ELR (cell line): ENCODE results near the gene NHP2.
"Not testable (repeated sequence)": the region's sequence is repeated elsewhere in the genome, so short reads cannot be mapped to it uniquely, and the experiment has no call there.

Experiments
- DNase-seq: peaks from one replicate; pipeline ENCODE4 v3.0.0-alpha.2; 2015; ENCODE audit warnings: low read depth

NHP2 gene

DNA sequence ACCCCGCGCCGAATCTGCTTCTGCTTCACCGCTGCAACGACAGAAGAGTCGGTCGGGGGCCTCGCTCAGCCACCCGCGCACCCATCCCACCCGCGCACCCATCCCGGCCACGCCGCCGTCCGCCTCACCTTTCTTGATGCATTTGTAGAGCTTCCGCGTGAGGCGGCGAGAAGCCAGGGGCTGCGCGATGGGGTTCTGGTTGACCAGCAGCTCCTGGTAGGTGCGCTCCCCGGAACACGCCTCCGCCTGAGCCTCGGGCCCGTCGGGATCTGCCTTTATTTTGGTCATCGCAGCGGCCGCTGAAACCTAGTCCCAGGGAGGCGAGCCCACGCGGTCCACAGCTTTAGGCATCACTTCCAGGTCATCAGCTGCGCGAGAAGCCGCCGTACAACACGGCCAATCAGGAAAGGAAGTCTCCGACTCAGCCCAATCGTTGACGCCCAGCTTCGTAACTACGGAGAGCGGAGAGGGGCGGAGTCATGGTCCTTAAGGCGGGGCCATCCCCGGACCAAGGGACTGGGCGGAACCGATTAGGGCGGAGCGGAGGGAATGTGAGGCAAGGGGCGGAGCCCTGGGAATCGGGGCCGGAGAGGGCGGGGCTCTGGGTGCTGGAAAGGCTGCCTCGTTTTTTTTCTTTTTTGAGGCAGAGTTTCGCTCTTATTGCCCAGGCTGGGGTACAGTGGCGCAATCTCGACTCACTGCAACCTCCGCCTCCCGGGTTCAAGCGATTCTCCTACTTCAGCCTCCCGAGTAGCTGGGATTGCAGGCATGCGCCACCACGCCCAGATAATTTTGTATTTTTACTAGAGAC, at the start of gene NHP2:
Gene NHP2, minus strand, starts transcription at position 356 of the 811 bp plus-strand sequence. Its CDS starts 68 bp downstream, at position 288.
- peak; percentile 99 for DNase-seq

DNA sequence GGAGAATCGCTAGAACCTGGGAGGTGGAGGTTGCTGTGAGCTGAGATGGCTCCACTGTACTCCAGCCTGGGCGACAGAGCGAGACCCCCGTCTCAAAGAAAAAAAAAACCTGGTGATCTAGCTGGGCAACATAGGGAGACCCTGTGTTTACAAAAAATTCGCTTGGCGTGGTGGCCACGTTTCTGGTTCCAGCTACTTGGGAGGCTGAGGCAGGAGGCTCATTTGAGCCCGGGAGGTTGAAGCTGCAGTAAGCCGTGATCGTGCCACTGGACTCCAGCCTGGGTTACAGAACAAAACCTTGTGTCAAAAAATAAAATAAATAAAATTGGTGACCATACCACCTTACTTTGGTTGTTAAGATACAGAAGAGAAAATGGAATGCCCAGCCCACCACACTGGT, 48.9 kb upstream of the NHP2 start:
- DNase-seq = no peak

DNA sequence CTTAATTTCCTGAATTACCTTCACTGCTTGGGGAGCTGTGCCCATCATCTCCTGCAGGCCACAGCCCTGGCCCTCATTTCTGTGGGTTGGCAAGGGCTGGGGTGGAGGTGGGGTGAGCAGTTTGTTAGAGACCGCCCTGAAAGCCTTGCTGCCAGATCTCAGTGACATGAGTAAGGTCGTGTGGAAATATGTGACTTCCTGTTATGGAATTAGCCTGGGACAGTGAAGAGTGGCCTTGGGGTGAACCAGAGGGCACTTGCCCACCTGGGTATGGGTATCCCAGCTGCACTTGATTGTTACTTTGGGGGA, 48.2 kb upstream of the NHP2 start:
- DNase-seq = peak; percentile 33

DNA sequence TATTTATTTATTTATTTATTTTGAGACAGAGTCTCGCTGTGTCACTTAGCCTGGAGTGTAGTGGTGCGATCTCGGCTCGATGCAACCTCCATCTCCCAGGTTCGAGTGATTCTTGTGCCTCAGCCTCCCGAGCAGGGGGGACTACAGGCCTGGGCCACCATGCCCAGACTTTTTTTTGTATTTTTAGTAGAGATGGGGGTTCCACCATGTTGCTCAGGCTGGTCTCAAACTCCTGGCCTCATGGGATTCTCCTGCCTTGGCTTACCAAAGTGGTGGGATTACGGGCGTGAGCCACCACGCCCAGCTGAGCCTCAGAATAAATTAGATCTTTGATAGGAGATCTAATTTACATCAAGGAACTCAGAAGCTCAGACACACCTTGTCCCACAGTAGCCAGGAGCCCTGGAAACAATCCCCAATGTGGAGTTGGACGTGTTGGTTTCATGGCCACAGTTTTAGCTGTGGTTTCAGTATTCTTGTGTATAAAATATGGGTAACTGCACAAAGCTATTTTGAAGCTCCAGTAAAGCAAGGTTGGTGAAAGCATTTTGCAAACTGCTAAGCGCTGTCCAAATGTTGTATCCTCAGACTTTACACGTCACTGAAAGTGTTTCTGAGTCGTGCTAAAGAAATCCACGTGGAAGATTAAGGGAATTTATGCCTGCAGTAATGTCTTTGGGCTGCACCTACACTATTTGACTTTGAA, 47.7 kb upstream of the NHP2 start:
- peak; percentile 59 for DNase-seq

DNA sequence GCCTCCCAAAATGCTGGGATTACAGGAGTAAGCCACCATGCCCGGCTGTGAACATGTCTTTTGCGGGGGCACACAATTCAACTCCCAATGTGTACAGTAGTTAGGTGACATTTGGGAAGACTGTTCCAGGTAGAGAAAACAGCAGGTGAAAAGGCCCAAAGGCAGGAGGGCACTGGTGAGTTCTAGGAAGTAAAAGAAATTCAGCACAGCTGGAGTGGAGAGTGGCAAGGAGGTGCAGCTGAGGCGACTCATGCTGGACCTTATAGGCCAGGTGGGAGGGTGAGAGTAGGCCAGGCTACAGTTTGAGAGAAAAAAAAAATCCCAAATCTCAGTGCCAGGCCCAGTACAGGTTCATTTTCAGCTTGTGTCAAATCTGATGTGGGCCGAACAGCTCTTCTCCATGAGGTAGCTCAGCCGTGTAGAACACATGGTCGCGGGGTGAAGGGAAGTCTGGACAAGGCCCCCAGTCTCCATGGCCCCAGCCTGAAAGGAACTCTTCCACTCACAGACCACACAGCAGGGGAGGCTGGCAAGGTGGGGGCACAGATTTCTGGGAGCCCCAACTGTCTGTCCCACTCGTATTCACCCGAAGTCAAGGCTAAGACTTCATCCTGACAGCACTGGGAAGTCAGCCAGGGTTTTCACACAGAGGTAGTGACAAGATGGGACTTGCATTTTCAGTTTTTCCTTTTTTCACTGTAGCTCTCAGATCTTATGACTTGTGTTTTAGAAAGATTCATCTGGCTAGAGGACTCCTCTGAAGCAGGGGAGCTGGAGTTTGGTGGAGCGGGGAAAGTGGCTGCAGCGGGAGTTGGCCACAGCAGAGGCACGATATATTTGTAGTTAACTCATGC, 46.1 kb upstream of the NHP2 start:
- DNase-seq = no peak

DNA sequence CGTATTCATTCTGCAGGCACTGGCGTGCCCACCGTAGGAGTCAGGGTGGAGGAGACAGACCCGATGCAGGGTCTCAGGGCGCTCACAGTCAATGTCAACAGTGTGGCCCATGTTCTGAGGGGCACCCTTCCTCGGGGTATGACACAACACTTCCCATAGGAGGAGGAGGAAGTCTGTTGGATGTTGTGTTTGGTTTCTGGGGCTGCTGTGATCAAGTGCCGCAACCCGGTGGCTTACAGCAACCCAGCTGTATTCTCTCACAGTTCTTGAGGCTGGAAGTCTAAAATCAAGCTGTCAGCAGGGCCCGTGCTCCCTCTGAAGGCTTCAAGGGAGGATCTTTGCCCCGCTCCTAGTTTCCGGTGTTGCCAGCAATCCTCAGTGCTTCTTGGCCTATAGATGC, 45.0 kb upstream of the NHP2 start:
- no peak for DNase-seq

DNA sequence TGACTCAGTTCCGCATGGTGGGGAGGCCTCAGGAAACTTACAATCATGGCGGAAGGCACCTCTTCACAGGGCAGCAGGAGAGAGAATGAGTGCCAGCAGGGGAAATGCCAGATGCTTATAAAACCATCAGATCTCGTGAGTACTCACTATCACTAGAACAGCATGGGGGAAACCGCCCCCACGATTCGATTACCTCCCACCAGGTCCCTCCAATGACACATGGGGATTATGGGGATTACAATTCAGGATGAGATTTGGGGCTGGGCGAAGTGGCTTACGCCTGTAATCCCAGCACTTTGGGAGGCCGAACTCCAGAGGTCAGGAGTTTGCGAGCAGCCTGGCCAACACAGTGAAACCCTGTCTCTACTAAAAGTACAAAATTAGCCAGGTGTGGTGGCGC, 44.5 kb upstream of the NHP2 start:
- DNase-seq = not testable (repeated sequence)

DNA sequence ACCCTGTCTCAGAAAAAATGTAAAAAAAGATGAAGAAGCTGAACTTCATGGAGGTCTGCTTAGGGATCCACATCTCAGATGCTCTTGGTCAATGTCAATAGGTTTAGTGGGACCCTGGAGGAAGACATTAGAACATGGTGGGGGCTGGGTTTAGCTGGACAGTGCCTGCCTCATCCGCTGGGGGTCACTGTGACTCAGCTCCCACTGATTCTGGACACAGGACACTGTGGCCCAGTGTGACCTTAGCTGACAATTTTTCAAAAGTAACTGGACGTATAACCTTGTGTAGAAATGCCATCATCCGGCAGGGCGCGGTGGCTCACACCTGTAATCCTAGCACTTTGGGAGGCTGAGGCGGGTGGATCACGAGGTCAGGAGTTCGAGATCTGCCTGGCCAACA, 43.3 kb upstream of the NHP2 start:
- peak; percentile 30 for DNase-seq

DNA sequence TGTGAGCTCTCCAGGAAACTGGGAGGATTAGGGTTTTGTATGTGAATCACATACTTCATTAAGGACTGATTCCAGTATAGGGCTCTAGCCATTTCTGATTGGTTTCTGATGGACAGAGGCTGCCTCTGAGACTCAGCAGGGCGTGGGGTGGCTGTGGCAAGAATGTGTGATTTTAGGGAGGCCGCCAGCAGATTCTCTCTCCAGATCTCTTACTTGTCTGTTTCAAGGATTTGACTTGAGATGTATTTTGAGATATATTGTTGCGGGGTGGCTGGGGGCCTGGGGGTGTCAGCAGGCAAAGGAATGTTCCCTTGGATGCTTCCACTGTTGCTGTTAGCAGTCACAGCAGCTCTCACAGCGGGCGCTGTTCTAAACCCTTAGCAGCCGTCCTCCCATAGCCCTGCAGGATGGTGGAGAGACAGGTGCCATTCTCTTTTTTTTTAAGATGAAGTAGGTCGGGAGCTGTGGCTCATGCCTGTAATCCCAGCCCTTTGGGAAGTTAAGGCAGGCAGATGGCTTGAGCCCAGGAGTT, 42.7 kb upstream of the NHP2 start:
- DNase-seq = no peak

DNA sequence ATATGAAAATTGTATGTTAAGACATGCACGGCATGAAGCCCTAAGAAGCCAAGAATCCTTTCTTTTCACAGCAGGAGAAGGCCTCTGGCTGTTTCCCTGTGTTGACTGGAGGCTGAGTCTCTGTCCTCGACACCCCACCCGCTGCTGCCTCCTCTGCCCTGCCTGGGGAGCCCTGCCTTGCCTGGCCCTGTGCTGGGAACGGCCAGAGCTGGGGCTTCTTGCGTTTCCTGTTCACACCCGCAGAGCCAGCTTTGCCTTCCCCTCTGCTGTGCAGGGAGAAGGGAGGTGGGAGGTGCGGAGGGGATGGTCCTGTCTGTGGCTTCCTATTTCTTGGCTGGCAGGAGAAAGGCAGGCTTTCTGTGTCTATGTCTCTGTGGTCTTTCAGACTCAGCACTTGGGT, 40.3 kb upstream of the NHP2 start:
- no peak for DNase-seq

DNA sequence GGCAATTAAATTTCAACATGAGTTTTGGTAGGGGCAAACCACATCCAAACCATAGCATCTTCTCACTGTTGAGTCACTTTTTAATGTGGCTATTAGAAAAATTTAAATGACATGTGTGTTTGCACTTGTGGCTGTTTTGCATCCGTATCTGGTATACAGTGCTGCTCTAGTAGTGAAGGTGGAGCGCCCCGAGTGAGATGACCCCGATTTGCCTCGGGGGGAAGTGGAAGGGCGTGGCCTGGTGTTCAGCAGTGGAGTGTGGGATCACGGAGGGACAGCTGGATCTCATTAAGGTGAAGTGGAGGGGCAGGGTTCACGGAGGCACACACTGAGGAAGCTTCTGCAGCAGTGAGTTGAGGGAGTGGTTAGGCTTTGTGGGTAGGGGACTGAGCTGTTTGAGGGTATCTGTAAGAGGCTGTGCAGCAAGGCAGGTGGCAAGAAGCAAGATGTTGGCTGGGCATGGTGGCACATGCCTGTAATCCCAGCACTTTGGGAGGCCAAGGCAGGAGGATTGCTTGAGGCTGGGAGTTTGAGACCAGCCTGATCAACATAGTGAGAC, 39.6 kb upstream of the NHP2 start:
- no peak for DNase-seq

DNA sequence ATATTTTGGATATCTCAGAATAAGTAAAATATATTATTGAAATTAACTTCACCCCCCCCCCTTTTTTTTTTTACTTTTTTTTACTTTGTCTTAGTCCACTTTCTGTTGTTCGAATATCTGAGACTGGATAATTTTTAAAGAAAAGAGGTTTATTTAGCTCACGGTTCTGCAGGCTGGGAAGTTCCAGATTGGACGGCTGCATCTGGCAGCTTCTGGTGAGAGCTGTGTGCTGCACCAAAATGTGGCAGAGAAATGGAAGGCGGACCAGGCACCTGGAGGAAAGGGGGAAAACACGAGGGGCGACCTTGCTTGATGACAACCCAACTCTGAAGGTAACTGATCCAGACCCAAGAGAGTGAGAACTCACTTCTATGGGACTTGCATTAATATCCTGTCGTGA, 39.1 kb upstream of the NHP2 start:
- DNase-seq = no peak

DNA sequence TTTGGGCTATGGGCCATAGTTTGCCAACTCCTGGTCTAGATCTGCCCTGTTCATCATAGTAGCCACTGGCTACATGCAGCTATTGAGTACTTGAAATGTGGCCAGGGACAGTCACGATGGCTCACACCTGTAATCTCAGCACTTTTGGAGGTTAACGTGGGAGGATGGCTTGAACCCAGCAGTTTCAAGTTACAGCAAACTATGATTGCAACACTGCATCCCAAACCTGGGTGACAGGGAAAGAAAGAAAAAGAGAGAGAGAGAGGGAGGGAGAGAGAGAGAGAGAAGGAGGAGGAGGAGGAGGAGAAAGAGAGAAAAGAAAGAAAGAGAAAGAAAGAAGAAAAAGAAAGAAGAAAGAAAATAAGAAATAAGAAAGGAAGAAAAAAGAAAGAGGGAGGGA, 38.6 kb upstream of the NHP2 start:
- no peak for DNase-seq

DNA sequence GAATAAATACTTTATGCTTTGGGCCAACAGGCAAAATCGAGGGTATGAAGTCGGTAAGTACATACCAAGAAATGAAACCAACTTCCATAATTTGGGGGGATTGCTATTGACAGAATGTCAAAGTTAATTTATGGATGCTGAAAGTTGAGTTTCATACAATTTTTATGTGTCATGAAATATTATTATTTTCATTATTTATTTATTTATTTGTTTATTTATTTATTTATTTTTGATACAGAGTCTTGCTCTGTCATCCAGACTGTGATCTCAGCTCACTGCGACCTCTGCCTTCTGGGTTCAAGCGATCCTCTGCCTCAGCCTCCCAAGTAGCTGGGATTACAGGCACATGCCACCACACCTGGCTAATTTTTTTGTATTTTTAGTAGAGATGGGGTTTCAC, 38.0 kb upstream of the NHP2 start:
- no peak for DNase-seq

DNA sequence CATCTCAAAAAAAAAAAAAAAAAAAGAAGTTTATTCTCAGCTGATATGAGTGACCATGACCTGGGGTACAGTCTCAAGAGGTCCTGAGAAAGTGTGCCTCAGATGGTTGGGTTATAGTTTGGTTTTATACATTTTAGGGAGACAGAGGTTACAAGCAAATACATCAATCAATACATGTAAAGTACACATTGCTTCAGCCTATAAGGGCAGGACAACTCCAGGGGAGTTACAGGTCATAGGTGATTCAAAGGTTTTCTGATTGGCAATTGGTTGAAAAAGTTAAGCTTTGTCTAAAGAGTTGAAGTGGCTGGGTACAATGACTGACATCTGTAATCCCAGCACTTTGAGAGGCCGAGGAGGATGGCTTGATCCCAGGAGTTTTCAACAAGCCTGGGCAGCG, 35.7 kb upstream of the NHP2 start:
- no peak for DNase-seq

DNA sequence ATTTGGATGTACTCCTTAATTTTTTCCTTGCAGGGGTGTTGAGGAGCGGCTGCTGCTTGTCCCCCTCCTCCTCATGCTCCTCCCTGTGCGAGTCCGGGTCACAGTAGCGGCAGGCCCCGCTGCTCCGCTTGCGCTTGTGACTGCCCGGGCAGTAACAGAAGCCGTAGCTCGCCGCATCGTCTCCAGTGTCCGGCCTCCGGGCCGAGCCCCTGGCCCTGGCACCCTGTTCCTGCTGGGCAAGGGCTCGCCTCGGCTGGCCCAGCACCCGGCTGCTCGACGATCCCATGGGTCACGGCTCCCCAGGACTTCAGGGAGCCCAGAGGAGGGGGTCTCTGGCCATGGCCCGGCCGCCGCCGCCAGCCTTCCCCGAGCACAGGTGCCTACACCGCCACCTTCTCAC, 33.3 kb upstream of the NHP2 start, which contains the start of gene GMCL2:
Gene GMCL2, minus strand, starts transcription at position 358 of the 400 bp plus-strand sequence. Its CDS starts 72 bp downstream, at position 286.
- no peak for DNase-seq

DNA sequence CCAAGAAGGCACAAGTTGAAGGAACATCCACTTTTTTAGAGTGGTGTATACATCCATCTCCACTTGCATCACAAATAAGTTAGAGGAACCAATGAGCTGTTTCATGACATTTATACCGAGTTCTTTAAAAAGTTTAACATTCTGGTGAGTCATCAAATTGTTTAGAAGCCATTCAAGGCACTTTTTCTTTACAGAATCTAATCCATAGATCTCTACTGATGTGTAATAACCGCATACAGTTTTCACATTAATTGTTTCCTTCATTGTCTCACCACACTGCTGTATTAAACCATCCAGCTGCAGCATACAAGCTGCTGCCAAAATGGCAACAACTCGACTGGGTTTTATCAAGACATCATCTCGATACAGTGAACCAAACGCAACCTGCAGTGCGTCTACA, 32.7 kb upstream of the NHP2 start:
- peak; percentile 34 for DNase-seq

DNA sequence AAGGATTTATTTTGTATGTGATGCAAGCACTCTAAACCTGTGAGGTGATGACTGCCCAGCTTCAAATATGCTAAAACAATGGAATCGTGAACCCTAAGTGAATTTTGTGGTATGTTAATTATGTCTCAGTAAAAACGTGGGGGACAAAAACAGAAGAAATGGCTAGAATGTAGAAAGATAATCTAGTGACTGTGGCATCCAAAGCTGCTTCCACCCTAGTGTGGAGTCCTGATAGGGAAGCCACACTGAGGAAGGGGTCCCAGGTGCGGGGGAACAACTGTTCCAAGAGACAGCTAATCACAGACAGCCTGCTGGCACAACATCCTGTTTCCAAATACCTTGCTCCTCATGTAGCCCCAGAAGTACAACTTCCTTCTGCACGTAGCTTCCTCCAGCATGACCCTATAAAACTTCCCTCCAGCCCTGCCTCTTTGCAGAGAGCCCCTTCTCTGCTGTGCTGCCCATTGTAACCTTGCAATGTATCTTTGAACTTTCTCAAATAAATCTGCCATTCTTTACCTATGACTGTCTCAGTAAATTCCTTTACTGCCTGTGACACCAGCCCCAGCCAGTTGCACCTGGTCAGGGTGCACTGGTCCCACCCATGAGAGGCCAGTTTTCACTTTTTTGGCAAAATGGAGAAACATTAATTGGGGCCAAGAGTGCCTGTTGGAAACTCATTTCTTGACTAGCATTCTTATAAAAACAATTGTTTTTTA, 28.6 kb upstream of the NHP2 start:
- DNase-seq = no peak

DNA sequence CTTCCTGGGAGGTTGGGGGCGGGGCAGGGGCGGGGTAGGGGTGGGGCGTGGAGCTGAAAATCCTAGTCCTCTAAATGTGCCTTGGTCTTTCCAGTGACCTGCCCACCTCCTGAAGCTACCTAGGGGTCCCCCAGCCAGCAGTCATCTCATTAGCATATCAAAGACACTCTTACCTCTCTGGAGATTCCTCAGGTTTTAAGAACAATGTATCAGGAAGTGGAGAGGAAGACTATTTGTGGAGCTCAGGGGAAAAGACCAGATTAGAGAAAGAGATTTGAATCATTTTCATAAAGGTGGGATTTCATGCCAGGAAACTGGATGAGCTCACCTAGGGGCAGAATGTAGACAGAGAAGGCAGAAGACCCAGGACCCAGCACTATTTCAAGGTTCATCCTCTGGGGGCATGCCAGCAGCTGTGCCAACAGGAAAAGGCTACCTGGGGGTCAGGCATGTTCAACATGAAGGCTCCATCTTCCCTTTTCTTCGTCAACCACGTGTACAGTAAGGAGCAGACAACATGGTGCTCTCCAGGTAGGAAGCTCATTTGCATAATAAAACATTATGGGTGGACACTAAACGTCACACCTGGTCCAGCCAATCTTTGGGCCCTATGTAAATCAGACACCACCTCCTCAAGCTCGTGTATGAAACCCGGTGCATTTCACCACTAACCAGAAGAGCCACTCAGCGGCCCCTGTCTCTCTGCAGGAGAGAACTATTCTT, 26.6 kb upstream of the NHP2 start:
- no peak for DNase-seq

DNA sequence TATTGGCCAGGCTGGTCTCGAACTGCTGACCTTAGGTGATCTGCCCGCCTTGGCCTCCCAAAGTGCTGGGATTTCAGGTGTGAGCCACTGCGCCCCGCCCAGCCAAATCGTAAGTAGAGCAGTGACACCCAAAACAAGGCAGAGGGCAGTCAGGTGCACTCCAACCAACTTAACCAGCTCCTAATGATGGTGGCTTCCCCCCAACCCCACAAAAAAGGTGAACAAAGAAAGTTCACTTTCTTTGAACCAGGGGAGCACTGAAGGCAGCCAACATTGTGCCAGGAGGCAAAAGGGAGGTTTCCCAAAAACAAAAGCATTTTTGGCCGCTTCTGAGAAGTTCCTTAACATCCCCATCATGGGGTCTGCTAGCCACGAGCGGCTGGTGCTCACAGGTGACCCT, 23.9 kb upstream of the NHP2 start:
- DNase-seq = no peak

DNA sequence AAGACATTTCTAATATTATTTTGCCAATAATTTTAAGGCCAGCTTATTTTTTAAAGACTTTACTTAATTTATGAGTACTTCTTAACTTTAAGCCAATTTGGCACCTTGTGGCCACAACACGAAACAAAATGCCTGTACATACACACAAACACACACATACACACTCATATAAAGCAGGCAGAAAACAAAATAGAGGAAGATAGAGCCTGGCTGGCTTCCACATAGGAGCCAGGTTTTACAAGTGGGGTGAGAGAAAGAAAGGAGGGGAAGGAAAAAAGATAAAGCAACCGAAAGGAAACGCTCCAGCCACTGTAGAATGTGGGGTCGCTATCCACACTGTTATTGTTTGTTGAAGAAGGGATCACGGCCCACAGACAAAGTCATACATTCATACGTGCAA, 23.1 kb upstream of the NHP2 start:
- no peak for DNase-seq
